COR-L47 (cell line): ENCODE measurements around the gene ARSA.
"Not testable (repeated sequence)": the region's sequence is repeated elsewhere in the genome, so short reads cannot be mapped to it uniquely, and the experiment has no call there.

ENCODE experiments used
- DNase-seq: peaks from one replicate; lab custom pipeline; 2025; lab: John Stamatoyannopoulos, UW

Gene ARSA

DNA sequence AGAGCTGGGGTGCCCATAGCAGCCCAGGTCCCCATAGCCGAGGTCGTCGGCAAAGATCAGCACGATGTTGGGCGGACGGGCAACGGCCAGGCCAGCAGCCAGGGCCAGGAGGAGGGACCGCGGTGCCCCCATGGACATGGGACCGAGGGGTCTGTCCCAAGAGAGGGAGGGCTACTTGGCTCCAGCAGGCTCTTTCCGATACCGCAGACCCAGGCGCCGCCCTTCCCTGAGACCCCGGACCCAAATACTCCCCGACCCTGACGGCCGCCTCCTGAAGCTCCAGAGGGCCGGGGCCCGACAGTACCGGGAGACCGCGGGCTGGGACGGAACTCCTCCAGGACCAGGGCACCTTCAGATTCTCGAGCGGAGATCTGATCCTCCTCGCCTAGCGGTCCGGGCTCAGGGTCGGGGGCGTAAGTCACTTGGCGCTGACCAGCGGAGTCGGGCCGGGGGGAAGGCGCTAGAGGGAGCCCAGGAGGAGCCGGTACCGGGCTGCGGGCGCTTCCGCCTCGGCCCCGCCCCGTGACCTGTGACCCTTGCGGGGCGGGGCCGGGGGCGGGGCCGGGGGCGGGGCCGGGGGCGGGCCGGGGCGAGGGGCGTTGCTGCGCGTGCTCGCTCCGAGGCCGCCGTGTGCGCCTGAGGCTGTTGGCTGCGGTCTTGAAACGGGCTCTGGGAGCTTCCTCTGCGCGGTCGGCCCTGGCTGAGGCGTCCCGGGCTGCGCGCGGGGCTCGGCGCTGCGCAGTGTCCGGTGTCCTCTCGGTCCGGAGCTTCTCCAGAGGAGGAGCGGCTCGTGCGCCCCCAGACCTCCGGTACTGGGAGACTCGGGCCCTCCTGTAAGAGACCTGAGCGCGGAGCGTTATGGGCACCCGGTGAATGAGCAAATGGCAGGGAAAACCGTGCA, at the start of gene ARSA:
ARSA (minus strand) TSS at position 511 of the 901 bp plus-strand sequence; CDS start at position 138, 373 bp downstream.
- DNase-seq, result peak; percentile 60

DNA sequence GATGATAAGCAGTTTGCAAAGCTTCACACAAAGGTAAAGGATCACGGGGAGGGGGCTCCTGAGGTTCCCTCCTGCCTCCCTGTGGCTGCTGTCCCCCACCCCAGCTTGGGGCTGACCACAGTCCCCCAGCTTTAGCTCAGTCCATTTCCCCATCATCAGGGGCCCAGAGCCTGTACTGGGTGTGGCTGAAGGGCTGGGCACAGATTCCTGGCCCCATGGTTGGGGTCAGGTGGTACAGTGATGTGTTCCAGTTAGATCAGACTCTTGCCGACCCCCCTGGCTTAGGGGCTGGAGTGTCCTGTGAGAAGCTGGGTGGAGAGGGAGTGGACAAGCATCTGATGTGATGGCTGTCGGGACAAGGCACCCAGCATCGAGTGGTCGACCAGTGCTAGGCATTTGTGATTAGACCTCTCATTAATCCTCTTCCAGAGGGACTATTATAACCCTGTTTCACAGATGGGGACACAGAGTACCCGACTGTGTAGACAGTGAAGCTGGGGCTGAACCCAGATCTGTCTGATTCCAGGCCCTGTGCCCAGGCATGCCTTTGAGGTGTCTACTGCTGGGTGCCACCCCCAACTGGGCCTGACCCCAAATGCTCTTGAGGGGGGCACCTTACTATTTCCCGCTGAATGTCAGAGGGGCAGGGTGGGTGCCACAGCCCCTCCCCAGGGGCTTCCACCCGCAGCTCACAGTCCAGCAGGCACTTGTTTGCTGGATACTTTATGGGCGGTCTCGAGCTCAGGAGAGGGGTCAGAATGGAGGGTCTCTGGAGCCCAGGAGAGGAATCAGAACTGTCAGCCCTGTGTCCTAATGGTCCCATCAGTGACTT, 48.9 kb upstream of the ARSA start:
- no peak for DNase-seq

GRCh38 chr22:50676180-50676636, 48.3 kb upstream of the ARSA start:
- no peak for DNase-seq

- no peak for DNase-seq
Observed at GRCh38 chr22:50675553-50676179, 47.7 kb upstream of the ARSA start.

GRCh38 chr22:50674606-50675552, 46.9 kb upstream of the ARSA start:
- peak; percentile 58 for DNase-seq

DNA sequence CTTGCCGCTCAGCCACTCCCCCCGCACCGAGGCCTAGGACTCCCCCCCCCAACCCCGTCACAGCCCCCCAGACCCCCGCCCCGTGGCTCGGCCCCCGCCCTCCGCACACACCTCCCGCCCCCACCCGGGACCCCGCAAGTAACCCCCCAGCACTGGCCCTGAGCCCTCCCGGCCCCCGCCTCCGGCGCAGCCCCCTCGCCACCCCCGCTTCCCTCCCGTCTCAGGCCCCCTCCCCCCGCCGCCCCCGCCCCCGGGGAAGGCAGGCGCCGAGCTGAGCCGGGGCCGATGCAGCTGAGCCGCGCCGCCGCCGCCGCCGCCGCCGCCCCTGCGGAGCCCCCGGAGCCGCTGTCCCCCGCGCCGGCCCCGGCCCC, 46.2 kb upstream of the ARSA start:
- DNase-seq, result no peak

DNA sequence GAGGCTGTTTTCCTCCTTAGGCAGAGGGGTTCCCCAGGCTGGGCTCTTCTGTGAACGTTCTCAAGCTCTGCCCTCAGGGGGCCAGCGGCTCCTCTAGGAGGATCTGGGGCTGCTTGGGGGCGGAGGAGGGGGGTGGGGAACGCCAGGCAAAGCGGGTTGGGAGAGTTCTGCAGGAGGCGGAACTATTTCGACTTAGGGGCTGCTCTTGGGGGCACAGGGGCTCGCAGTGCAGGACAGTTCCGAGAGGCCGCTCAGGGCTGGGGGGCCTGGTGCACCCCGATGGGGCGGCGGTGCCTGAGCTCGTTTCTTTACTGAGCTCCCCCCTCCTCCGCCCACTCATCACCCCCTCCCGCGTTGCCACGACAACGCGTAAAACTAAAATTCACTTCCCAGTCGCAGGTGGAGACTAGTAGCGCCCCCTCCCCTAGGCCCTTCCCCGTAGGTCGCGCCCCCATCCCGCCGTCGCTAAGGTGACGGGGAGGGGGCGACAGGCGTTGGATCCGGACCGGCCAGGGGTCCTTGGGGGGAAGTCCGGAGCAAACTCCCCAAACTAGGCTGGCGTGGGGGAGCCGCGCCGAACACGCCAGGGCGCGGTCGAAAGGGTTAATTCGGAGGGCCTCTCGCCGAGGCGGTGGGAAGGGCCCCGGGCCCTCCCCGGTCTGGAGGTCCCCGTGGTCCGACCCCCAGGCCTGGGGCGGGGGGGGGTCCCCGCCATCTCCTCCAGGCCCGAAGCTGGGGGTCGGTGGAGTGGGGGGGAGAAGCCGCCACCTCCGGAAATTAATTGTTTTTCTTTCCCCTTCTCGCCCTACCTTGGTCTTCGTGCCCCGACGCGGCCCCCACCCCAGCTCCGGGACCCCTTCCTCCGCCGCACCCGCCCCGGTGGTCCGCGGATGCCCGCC, 45.5 kb upstream of the ARSA start:
- DNase-seq, result no peak

GRCh38 chr22:50672471-50673230, 44.7 kb upstream of the ARSA start, which contains the start of gene SHANK3:
Gene SHANK3, plus strand, starts transcription at chr22:50672823.
- DNase-seq, result no peak

GRCh38 chr22:50672041-50672440, 44.1 kb upstream of the ARSA start:
- no peak for DNase-seq

DNA sequence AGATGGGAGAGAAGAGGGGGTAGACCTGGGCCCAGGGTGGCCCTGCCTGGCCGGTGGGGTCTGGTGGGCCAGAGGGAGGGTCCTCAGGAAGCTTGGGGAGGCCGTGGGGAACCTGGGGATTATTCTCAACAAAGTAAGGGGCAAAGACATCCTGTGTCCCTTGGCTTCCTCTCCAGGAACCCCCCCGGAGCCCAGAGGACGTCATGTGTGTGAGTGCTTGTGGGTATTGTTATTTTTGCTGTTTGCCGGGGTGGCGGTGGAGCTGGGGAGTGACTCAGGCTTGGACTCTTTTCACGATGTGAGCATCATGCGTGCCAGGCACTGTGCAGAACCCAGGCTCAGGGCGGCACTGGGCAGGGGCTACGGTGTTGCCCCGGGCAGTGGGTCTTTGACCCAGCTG, 43.7 kb upstream of the ARSA start:
- no peak for DNase-seq

DNA sequence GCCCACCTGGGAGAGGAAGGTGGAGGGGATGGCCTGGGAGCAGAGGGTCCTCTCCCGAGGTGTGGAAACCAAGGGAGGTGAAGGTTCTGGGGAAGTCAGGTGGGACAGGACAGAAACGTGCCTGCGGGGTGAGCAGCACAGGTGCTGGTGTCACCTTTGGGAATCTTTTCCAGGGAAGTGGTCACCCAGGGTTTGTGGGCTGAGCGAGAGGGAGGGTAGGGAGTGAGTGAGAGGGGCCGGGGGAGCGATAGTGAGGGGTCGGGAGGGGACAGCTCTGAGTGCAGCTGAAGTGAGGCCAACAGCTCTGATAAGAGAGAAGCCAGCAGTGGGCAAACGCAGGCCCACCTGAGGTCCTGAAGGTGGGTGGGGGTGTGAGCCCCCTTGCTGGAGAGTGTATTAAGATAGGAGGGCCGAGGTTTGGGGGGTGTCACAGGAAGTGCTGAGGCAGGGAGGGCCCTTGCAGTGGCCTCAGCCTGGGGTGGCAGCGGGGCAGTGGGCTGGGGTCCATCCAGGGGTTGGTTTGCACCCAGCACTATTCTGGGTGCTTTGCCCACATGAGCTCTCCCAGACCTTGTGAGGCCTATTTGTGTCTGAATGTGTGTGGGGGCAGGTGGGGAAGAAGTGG, 43.1 kb upstream of the ARSA start:
- no peak for DNase-seq

DNA sequence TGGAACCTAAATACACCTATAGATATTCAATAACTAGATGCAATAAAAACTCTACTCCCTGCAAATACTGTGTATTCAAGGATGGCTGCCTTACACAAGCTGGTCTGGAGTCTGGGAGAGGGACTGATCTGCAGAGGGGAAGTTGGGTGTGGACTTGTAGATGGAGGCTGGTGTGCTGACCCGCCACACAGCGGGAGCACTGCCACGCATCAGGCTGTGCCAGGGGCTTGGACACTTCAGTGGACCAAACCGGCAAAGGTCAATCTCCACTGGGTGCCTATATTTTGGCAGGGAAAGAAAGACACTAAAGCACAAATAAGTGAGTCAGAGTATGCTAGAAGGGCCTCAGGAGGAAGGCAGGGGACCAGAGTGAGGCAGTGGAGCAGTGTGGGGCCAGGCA, 42.6 kb upstream of the ARSA start:
- DNase-seq, result no peak

DNA sequence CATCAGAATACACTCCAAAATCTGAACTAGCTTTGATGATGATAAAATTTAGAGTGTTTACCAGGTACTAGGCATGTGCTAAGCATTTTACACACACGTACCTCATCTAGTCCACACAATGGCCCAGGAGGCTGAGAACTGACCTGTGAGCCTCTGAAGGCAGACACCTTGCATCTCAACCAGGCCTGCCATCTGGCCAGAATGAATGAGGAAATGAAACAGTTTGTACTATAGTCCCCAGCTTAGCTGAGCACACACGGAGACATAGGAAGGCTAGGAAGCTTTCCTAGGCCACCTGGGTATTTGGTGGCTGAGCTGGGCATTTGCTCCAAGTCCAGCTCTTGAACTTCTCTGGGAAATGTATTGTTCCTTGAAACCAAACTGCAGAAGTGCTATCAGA, 37.8 kb upstream of the ARSA start:
- DNase-seq, result no peak

GRCh38 chr22:50665212-50665611, 37.3 kb upstream of the ARSA start:
- DNase-seq, result no peak

DNA sequence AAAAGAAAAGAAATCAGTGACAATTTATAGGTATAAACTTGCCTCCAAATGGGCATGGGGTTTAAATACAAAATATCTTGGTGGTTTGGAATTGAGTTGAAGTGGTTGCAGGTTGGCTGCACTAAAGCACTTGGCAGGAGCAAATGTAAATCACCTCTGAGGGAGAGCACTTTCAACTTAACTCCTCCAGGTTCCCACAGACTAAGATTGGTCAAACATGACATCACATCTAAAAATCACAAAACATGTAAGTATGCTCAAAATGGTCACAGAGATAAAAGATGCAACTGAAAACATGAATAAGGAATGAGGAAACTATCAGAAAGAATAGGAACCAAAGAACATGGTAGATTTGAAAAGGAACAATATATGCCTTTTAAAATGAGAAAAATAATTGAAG, 32.4 kb upstream of the ARSA start:
- DNase-seq, result no peak

DNA sequence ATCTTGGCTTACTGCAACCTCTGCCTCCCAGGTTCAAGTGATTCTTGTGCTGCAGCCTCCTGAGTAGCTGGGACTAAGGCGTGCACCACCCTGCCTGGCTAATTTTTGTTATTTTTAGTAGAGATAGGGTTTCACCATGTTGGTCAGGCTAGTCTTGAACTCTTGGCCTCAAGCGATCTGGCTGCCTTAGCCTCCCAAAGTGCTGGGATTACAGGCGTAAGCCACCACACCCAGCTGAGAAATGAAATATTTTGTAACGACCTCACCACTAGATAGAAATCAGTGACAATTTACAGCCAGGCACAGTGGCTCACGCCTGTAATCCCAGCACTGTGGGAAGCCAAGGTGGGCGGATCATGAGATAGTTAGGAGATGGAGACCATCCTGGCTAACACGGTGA, 31.8 kb upstream of the ARSA start:
- DNase-seq, result not testable (repeated sequence)

- DNase-seq, result no peak
Observed at GRCh38 chr22:50657925-50658324, 30.0 kb upstream of the ARSA start.

DNA sequence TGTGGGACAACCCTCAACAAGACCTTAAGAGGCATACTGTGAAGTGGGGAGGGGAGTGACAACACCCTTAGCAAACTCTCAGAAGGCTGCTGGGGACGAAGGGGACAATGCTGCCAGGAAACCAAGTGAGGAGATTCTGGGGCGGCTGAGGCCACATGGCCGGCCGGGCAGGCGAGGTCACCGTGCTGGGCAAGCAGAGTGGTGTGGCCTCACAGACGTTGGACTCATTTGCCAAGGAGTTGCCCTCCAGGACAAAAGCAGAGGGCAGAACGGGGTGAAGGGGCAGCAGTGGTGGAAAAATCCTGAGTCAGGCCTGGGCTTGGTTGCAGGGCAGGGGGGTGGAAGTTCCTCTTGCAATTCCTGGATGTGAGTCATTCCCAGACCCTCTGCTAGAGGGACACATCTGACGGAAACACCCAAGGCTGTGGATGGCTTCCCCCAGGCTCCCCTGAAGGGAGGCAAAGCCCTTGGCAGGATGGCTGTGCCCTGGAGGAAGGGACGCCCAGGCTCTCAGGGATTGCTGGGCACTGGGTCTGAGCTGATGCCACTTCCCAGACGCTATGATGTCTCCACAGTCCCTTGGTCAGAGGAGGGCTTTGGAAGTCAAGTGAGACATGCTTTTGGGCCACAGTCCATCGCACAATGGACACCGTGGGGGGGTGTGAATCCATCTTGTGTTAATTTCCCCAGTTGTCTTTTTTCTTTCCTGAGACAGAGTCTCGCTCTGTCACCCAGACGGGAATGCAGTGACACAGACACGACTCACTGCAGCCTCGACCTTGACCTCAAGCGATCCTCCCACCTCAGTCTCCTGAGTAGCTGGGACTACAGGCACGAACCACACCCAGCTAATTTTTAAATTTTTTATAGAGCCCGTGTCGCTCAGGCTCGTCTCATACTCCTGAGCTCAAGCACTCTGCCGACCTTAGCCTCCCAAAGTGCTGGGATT, 28.4 kb upstream of the ARSA start:
- no peak for DNase-seq
